ENCODE data around the gene PTGR3.

Gene PTGR3

GRCh38 chr18:75204732-75205513 lies 4.0 kb downstream of the PTGR3 start:
- no peak for TF ChIP-seq CTCF (IDR thresholded peaks at IDR 0.05)
- peaks cover 22% of the 10 kb centered on the region for H3K36me3 Mint-ChIP-seq (ENCODE audit: low read depth)
- H3K9me3 Mint-ChIP-seq = no peaks in the 10 kb centered on the region
- DNase-seq = peak; percentile 73
- peak overlapping the region; percentile 39 for H3K27ac Mint-ChIP-seq
- peak overlapping the region; percentile 93 for H3K4me3 Mint-ChIP-seq
- peaks cover 6% of the 10 kb centered on the region for H3K27me3 Mint-ChIP-seq (ENCODE audit: low read depth, poor library complexity)
- peaks cover 69% of the 10 kb centered on the region for H3K4me1 Mint-ChIP-seq

GRCh38 chr18:75204269-75204731 lies 4.6 kb downstream of the PTGR3 start:
- no peak for DNase-seq
- no peak for TF ChIP-seq CTCF (IDR thresholded peaks at IDR 0.05)
- peaks cover 23% of the 10 kb centered on the region for H3K36me3 Mint-ChIP-seq (ENCODE audit: low read depth)
- no peaks in the 10 kb centered on the region for H3K9me3 Mint-ChIP-seq
- H3K27me3 Mint-ChIP-seq (ENCODE audit: low read depth, poor library complexity) = peaks cover 6% of the 10 kb centered on the region
- peaks cover 73% of the 10 kb centered on the region for H3K4me1 Mint-ChIP-seq
- H3K4me3 Mint-ChIP-seq = peak overlapping the region; percentile 76
- no peak overlapping the region for H3K27ac Mint-ChIP-seq

GRCh38 chr18:75203416-75204268 lies 5.3 kb downstream of the PTGR3 start:
- no peak for TF ChIP-seq CTCF (IDR thresholded peaks at IDR 0.05)

GRCh38 chr18:75202696-75203365 lies 6.1 kb downstream of the PTGR3 start:
- no peak overlapping the region for H3K27ac Mint-ChIP-seq
- peak overlapping the region; percentile 76 for H3K4me3 Mint-ChIP-seq
- peaks cover 30% of the 10 kb centered on the region for H3K36me3 Mint-ChIP-seq (ENCODE audit: low read depth)
- H3K9me3 Mint-ChIP-seq = no peaks in the 10 kb centered on the region
- H3K4me1 Mint-ChIP-seq = peaks cover 87% of the 10 kb centered on the region
- H3K27me3 Mint-ChIP-seq (ENCODE audit: low read depth, poor library complexity) = peaks cover 6% of the 10 kb centered on the region
- no peak for TF ChIP-seq CTCF (IDR thresholded peaks at IDR 0.05)
- DNase-seq = no peak

More at GRCh38 chr18:75203416-75204268, 5.3 kb downstream of the PTGR3 start:
- DNase-seq = peak; percentile 32
- no peaks in the 10 kb centered on the region for H3K9me3 Mint-ChIP-seq
- peaks cover 79% of the 10 kb centered on the region for H3K4me1 Mint-ChIP-seq
- peak overlapping the region; percentile 76 for H3K4me3 Mint-ChIP-seq
- H3K27me3 Mint-ChIP-seq (ENCODE audit: low read depth, poor library complexity) = peaks cover 6% of the 10 kb centered on the region
- H3K36me3 Mint-ChIP-seq (ENCODE audit: low read depth) = peaks cover 23% of the 10 kb centered on the region
- no peak overlapping the region for H3K27ac Mint-ChIP-seq

- no peak for DNase-seq
- H3K4me1 Mint-ChIP-seq = peaks cover 78% of the 10 kb centered on the region
- H3K9me3 Mint-ChIP-seq = no peaks in the 10 kb centered on the region
- H3K36me3 Mint-ChIP-seq (ENCODE audit: low read depth) = peaks cover 38% of the 10 kb centered on the region
- peaks cover 5% of the 10 kb centered on the region for H3K27me3 Mint-ChIP-seq (ENCODE audit: low read depth, poor library complexity)
- no peak overlapping the region for H3K27ac Mint-ChIP-seq
- H3K4me3 Mint-ChIP-seq = peak overlapping the region; percentile 32
- no peak for TF ChIP-seq CTCF (IDR thresholded peaks at IDR 0.05)
These were observed 7.4 kb downstream of the PTGR3 start for GRCh38 chr18:75201282-75202270.

All from nephron progenitor cell (in vitro differentiated cells).